ENCODE results near the gene PRR23B.
"Not testable (repeated sequence)": the region's sequence is repeated elsewhere in the genome, so short reads cannot be mapped to it uniquely, and the experiment has no call there.

The PRR23B gene

GRCh38 chr3:139020868-139021234 lies at the start of gene PRR23B:
Gene PRR23B, minus strand, starts transcription at chr3:139020926. Its CDS starts 265 bp downstream, at chr3:139020661.
- TF ChIP-seq FOXP2 (optimal IDR thresholded peaks at IDR 0.05; ENCODE audit: control extremely low read depth, extremely low read length, insufficient read depth) (no peak), POLR2AphosphoS5 (IDR thresholded peaks at IDR 0.05; ENCODE audit: borderline replicate concordance, low read depth, low read length) (no peak), EZH2 (IDR thresholded peaks at IDR 0.05) (no peak)
- Histone ChIP-seq H3K36me3 (ENCODE audit: insufficient read depth, low read length) (no peaks in the 10 kb centered on the region), H3K9ac (ENCODE audit: insufficient read length) (no peak within 1 kb of the TSS), H3K27ac (no peak within 1 kb of the TSS), H3K4me3 (no peak within 1 kb of the TSS), H3K9me3 (ENCODE audit: low read depth, low read length) (no peaks in the 10 kb centered on the region)
- DNase-seq (ENCODE audit: low read depth, low spot score): no peak

GRCh38 chr3:139062918-139063317 lies 42.2 kb upstream of the PRR23B start:
- TF ChIP-seq EZH2 (IDR thresholded peaks at IDR 0.05) (no peak), FOXP2 (optimal IDR thresholded peaks at IDR 0.05; ENCODE audit: control extremely low read depth, extremely low read length, insufficient read depth) (no peak), POLR2AphosphoS5 (IDR thresholded peaks at IDR 0.05; ENCODE audit: borderline replicate concordance, low read depth, low read length) (no peak)
- H3K4me3 ChIP-seq: no peak overlapping the region
- no peak for DNase-seq (ENCODE audit: low read depth, low spot score)
- H3K9me3 ChIP-seq (ENCODE audit: low read depth, low read length): no peaks in the 10 kb centered on the region
- H3K9ac ChIP-seq (ENCODE audit: insufficient read length): no peak overlapping the region
- no peaks in the 10 kb centered on the region for H3K36me3 ChIP-seq (ENCODE audit: insufficient read depth, low read length)
- H3K27ac ChIP-seq: no peak overlapping the region

DNA sequence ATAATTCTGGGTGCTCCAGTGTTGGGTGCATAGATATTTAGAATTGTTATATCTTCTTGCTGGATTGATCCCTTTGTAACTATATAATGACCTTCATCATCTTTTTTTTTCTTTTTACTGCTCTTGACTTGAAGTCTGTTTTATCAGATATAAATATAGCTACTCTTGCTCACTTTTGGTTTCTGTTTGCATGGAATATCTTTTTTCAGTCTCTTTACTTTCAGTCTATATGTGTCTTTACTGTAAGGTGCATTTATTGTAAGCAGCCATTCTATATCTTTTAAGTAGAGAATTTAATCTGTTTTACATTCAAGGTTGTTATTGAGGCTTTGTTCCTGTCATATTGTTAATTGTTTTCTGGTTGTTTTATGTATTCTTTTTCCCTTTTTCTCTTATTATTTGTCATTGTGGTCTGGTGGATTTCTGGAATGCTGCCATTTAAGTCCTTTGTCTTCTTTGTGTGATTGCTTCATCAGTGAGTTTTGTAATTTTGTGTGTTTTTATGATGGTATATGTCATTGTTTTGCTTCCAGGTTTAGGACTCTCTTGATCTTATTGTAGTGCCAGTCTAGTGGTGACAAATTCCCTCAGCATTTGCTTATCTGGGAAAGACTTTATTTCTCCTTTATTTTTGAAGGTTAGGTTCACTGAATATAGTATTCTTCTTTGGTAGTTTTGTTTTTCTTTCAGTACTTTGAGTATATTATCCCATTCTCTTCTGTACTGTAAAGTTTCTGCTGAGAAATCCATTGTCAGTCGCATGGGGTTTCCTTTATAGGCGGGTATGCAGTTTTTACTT lies 32.3 kb upstream of the PRR23B start:
- no peak overlapping the region for H3K27ac ChIP-seq

DNA sequence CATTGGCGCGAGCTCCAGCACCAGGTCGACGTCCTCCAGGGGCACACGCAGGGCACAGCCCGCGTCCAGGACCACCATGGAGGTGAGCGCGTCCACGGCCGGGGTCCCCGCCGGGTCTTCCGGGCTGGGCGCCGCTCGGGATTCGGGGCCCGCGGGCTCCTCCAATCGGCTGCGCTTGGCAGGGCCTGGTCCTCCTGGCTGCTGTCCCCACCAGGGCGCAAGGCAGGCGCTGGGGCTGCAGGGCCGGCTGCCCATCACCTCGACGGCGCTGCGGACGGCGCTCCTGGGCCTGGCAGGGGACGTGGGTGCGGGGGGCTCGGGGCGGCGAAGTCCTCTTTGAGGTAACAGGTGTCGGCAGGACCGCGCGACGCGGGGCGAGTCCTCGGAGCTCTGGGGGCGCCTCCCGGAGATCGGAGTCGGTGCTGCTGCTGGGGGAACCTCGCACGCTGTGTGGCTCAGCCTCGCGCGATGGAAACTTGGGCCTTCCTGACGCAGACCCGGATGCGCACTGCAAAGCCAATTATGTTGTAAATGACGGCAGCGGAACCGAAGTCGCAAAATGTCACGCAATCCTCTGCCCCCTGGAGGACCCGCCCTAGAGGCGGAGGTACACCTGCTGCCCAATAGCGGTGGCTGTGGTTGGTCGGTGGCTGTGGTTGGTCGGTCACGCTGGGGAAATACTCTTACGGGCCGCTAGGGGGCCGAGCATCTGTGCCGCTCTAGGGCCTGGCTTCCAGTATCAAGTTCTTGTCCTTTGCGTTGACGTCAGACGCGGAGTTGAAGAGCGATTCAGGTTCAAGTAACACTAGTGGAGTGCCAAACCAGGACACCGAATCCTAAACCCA lies 23.9 kb upstream of the PRR23B start, which contains the start of gene PRR23C:
Gene PRR23C, minus strand, starts transcription at position 527 of the 845 bp plus-strand sequence. Its CDS starts 272 bp downstream, at position 255.
- H3K4me3 ChIP-seq: no peak within 1 kb of the TSS
- no peak within 1 kb of the TSS for H3K9ac ChIP-seq (ENCODE audit: insufficient read length)
- no peaks in the 10 kb centered on the region for H3K36me3 ChIP-seq (ENCODE audit: insufficient read depth, low read length)
- TF ChIP-seq FOXP2 (optimal IDR thresholded peaks at IDR 0.05; ENCODE audit: control extremely low read depth, extremely low read length, insufficient read depth) (no peak), POLR2AphosphoS5 (IDR thresholded peaks at IDR 0.05; ENCODE audit: borderline replicate concordance, low read depth, low read length) (no peak), EZH2 (IDR thresholded peaks at IDR 0.05) (no peak)
- DNase-seq (ENCODE audit: low read depth, low spot score): no peak
- H3K9me3 ChIP-seq (ENCODE audit: low read depth, low read length): no peaks in the 10 kb centered on the region
- H3K27ac ChIP-seq: no peak within 1 kb of the TSS

More for the DNA sequence above, 32.3 kb upstream of the PRR23B start:
- no peak overlapping the region for H3K4me3 ChIP-seq
- no peaks in the 10 kb centered on the region for H3K36me3 ChIP-seq (ENCODE audit: insufficient read depth, low read length)
- no peak for DNase-seq (ENCODE audit: low read depth, low spot score)
- H3K9ac ChIP-seq (ENCODE audit: insufficient read length): no peak overlapping the region
- no peak for TF ChIP-seq EZH2 (IDR thresholded peaks at IDR 0.05)
- no peak for TF ChIP-seq POLR2AphosphoS5 (IDR thresholded peaks at IDR 0.05; ENCODE audit: borderline replicate concordance, low read depth, low read length)
- TF ChIP-seq FOXP2 (optimal IDR thresholded peaks at IDR 0.05; ENCODE audit: control extremely low read depth, extremely low read length, insufficient read depth): no peak
- no peaks in the 10 kb centered on the region for H3K9me3 ChIP-seq (ENCODE audit: low read depth, low read length)

GRCh38 chr3:139043554-139044365 lies 23.0 kb upstream of the PRR23B start:
- H3K36me3 ChIP-seq (ENCODE audit: insufficient read depth, low read length): no peaks in the 10 kb centered on the region
- no peaks in the 10 kb centered on the region for H3K9me3 ChIP-seq (ENCODE audit: low read depth, low read length)
- H3K9ac ChIP-seq (ENCODE audit: insufficient read length): no peak overlapping the region
- no peak overlapping the region for H3K4me3 ChIP-seq
- no peak for DNase-seq (ENCODE audit: low read depth, low spot score)
- TF ChIP-seq EZH2 (IDR thresholded peaks at IDR 0.05): no peak
- TF ChIP-seq POLR2AphosphoS5 (IDR thresholded peaks at IDR 0.05; ENCODE audit: borderline replicate concordance, low read depth, low read length): no peak
- no peak for TF ChIP-seq FOXP2 (optimal IDR thresholded peaks at IDR 0.05; ENCODE audit: control extremely low read depth, extremely low read length, insufficient read depth)
- H3K27ac ChIP-seq: no peak overlapping the region

DNA sequence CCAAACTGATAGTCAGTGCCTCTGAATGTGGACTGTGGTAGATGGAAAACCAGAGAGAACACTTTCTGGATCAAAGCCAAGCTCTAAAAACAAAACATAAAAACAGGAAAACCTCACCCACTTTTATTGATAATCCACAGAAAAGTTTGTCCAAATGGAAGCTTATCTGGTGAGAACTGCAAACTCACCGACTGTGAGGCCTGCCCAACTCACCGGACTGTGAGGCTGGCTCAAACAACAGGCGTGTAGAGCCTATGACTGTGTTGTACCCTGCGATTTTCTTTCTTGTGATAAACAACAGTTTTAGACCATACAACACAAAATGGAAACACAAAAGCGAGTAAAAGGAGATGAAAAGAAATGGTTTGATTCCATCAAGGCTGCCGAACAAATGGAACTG lies 16.8 kb upstream of the PRR23B start:
- Histone ChIP-seq H3K4me3 (no peak overlapping the region), H3K9ac (ENCODE audit: insufficient read length) (no peak overlapping the region), H3K36me3 (ENCODE audit: insufficient read depth, low read length) (no peaks in the 10 kb centered on the region), H3K9me3 (ENCODE audit: low read depth, low read length) (no peaks in the 10 kb centered on the region), H3K27ac (no peak overlapping the region)
- DNase-seq (ENCODE audit: low read depth, low spot score): no peak
- TF ChIP-seq POLR2AphosphoS5 (IDR thresholded peaks at IDR 0.05; ENCODE audit: borderline replicate concordance, low read depth, low read length): no peak
- TF ChIP-seq EZH2 (IDR thresholded peaks at IDR 0.05): no peak

DNA sequence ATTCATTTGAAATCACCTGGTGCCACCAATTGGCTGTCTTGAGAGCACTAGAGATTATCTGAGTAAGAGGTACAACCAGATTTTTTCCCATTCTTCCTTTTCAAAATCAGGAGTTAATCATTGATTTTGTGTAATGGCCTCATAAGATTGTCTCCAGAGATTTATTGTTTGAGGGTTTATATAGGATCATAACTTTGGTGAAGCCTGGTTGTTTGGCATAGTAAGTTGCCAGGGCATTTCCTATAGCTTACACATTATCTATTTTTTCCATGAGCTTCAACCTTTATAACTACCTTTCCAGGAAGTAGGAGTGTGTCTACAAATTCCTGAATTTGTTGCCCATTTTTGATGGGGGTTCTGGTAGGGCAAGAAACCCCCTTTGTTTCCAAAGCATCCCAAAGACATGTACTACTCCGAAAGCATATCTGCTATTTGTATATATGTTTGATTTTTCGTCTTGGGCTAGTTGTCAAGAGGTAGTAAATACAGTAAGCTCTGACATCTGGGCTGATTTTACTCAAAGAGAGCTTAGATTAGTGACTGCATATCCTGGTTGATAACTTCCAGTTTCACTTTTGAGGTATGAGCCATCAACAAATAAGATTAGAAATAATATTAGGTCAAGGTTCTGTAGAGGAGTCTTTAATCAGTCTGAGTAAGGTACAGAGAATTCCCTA lies 11.7 kb upstream of the PRR23B start:
- no peaks in the 10 kb centered on the region for H3K36me3 ChIP-seq (ENCODE audit: insufficient read depth, low read length)
- TF ChIP-seq POLR2AphosphoS5 (IDR thresholded peaks at IDR 0.05; ENCODE audit: borderline replicate concordance, low read depth, low read length) (no peak), FOXP2 (optimal IDR thresholded peaks at IDR 0.05; ENCODE audit: control extremely low read depth, extremely low read length, insufficient read depth) (no peak), EZH2 (IDR thresholded peaks at IDR 0.05) (no peak)
- H3K9me3 ChIP-seq (ENCODE audit: low read depth, low read length): no peaks in the 10 kb centered on the region
- H3K27ac ChIP-seq: no peak overlapping the region
- H3K9ac ChIP-seq (ENCODE audit: insufficient read length): no peak overlapping the region
- no peak for DNase-seq (ENCODE audit: low read depth, low spot score)
- no peak overlapping the region for H3K4me3 ChIP-seq

GRCh38 chr3:139030576-139030975 lies 9.8 kb upstream of the PRR23B start:
- not testable (repeated sequence) for H3K9ac ChIP-seq (ENCODE audit: insufficient read length); H3K4me3 ChIP-seq; H3K9me3 ChIP-seq (ENCODE audit: low read depth, low read length); H3K27ac ChIP-seq; H3K36me3 ChIP-seq (ENCODE audit: insufficient read depth, low read length); DNase-seq (ENCODE audit: low read depth, low spot score)

Measured in SK-N-MC (cell line).